H1 (cell line): ENCODE data around the gene RPS6KA5.

ENCODE experiments used
- ASH2L ChIP-seq: fragments of 200-600, 300-600 bp; sonication (generic); IDR thresholded peaks from one replicate; pipeline ENCODE4 v1.7.1; 2017; ENCODE audit warnings: low read length
- CHD1 ChIP-seq: IDR thresholded peaks from 2 replicates; pipeline ENCODE4 v1.6.1; 2012; ENCODE audit warnings: low read depth, low read length, improper control_type of control experiment
- CHD2 ChIP-seq: IDR thresholded peaks from 2 replicates; pipeline ENCODE4 v1.6.1; 2012; ENCODE audit warnings: low read length, improper control_type of control experiment
- CTCF ChIP-seq, 3 experiments: IDR thresholded peaks; 1 replicate in 2 of 3; 2 replicates in 1 of 3; pipeline versions ENCODE4 v1.5.1 to v1.6.1; 2011; ENCODE audit warnings: low read length in 3 of 3, mild to moderate bottlenecking in 3 of 3, inconsistent platforms in 2 of 3, low read depth in 1 of 3, moderate library complexity in 1 of 3; ENCODE audit not compliant: insufficient read depth in 1 of 3; ENCODE audit errors: control extremely low read depth in 1 of 3
- EP300 ChIP-seq, 2 experiments: IDR thresholded peaks; 1 replicate in 1 of 2; 2 replicates in 1 of 2; pipeline ENCODE4 v1.6.1; 2011 to 2012; ENCODE audit warnings: low read depth in 2 of 2, low read length in 2 of 2, mild to moderate bottlenecking in 2 of 2, borderline replicate concordance in 1 of 2, inconsistent platforms in 1 of 2, moderate library complexity in 1 of 2
- EZH2 ChIP-seq: fragments of 200-600 bp; sonication (generic); IDR thresholded peaks from 2 replicates; pipeline ENCODE4 v1.7.1; 2012; ENCODE audit warnings: low read depth, mild to moderate bottlenecking, moderate library complexity, low read length, inconsistent platforms; ENCODE audit not compliant: severe bottlenecking
- FOSL1 ChIP-seq: IDR thresholded peaks from 2 replicates; pipeline ENCODE4 v1.6.1; 2011; ENCODE audit warnings: mild to moderate bottlenecking, low read depth, low read length, moderate library complexity; ENCODE audit not compliant: insufficient read depth
- JUN ChIP-seq: IDR thresholded peaks from 2 replicates; pipeline ENCODE4 v1.6.1; 2011; ENCODE audit warnings: low read depth, mild to moderate bottlenecking, improper control_type of control experiment, low read length
- NRF1 ChIP-seq: IDR thresholded peaks from 2 replicates; pipeline ENCODE4 v1.6.1; 2011; ENCODE audit warnings: mild to moderate bottlenecking, low read depth, low read length, improper control_type of control experiment
- RAD21 ChIP-seq, 2 experiments: IDR thresholded peaks in 1 of 2; conservative IDR thresholded peaks in 1 of 2; 2 replicates each; pipeline ENCODE4 v1.6.1; 2011; ENCODE audit warnings: low read depth in 2 of 2, low read length in 2 of 2, improper control_type of control experiment in 1 of 2, inconsistent platforms in 1 of 2, mild to moderate bottlenecking in 1 of 2, moderate library complexity in 1 of 2
- SP1 ChIP-seq: IDR thresholded peaks from 2 replicates; pipeline ENCODE4 v1.6.1; 2011; ENCODE audit warnings: low read depth, low read length
- TAF1 ChIP-seq: IDR thresholded peaks from 2 replicates; pipeline ENCODE4 v1.6.1; 2011; ENCODE audit warnings: mild to moderate bottlenecking, low read depth, low read length
- USF2 ChIP-seq: IDR thresholded peaks from 2 replicates; pipeline ENCODE4 v1.6.1; 2011; ENCODE audit warnings: low read length, improper control_type of control experiment
- TF ChIP-seq, protein P1 (sequence below): IDR thresholded peaks from 2 replicates; pipeline ENCODE4 v1.6.1; 2012; ENCODE audit warnings: inconsistent platforms

DNA sequence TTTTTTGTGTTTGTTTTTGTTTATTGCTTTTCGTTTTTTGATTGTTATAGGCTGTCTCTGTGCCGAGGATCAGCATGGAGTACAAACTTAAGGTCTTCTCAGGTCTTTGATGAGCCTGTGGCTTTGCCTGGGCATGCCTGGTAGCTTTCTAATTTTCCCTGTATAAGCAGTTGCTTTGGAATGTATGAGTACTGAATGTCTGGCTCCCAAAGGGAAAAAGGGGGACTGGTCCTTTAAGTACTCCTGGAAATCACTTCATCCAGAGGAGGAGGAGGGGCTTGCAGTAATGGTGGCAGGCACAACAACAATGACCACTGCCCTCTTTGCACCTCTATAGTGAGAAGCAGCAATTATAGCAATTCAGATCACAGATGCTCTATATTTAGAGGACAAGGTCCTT, 176.7 kb downstream of the RPS6KA5 start:
- TF ChIP-seq TAF1 (no peak), ASH2L (no peak), NRF1 (no peak), CTCF (IDR thresholded peaks at IDR 0.05; ENCODE audit: control extremely low read depth in 1 of 3, insufficient read depth in 1 of 3, low read depth in 1 of 3, low read length in 3 of 3) (no peak), EZH2 (no peak), SP1 (no peak), CHD2 (no peak), CHD1 (no peak), USF2 (no peak), EP300 (IDR thresholded peaks at IDR 0.05; ENCODE audit: borderline replicate concordance in 1 of 2, low read depth in 2 of 2, low read length in 2 of 2) (no peak), JUN (no peak), RAD21 (IDR thresholded peaks at IDR 0.05 in 1 of 2, conservative IDR thresholded peaks at IDR 0.05 in 1 of 2; ENCODE audit: low read depth in 2 of 2, low read length in 2 of 2) (no peak), FOSL1 (no peak)
- TF ChIP-seq, protein P1, sequence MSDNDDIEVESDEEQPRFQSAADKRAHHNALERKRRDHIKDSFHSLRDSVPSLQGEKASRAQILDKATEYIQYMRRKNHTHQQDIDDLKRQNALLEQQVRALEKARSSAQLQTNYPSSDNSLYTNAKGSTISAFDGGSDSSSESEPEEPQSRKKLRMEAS = no peak
